ENCODE measurements around the gene MBD6. TPM values are rescaled to one million over a fixed set of nuclear protein-coding genes. Genes with fewer than 3 reads are reported as not detected.

The MBD6 gene
- total and polyA plus RNA-seq, 2 of the 13 experiments (the other 11 are each of a cell fraction or from before 2014, with no cell fraction given) = 4.1 to 5.9 TPM

DNA sequence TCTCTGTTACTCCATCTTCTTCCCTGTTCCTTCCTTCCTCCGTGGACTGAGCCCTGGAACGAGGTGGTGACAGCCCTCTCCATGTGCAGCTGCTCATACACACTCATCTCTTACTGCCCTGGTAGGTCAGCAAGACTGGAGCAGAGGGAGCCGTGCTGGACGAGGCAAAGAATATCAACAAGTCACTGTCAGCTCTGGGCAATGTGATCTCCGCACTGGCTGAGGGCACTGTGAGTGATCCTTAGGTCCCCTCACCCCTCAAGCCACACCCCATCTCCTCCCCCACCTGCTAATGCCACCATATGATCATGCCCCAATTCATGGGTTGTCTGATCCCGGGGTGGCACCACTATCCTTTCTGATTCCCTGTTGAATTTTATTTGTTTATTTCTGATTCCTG, 46.2 kb downstream of the MBD6 start:
- POLR2A ChIA-PET = no interaction called here
- Histone ChIP-seq H3K9ac (ENCODE audit: insufficient read depth, low read depth, low read length) (no peak overlapping the region), H3K4me1 (ENCODE audit: insufficient read depth, low read length) (no peaks in the 10 kb centered on the region), H4K20me1 (ENCODE audit: insufficient read depth, low read length) (no peaks in the 10 kb centered on the region), H2AFZ (ENCODE audit: low read length) (no peak overlapping the region), H3K36me3 (replicated peaks in 1 of 2; ENCODE audit: control insufficient read depth in 1 of 2, insufficient read depth in 2 of 2, low read length in 2 of 2) (no peaks in the 10 kb centered on the region; a peak in 1 of 5 replicates), H3K4me3 (replicated peaks in 1 of 3; ENCODE audit: insufficient read depth in 1 of 3, low read depth in 2 of 3, low read length in 3 of 3) (no peak overlapping the region), H3K27ac (ENCODE audit: extremely low read length, insufficient read depth, low read length) (no peak overlapping the region), H3K4me2 (ENCODE audit: low read depth, low read length) (no peak overlapping the region), H3K27me3 (ENCODE audit: control insufficient read depth in 1 of 2, insufficient read depth in 2 of 2, low read length in 2 of 2) (no peaks in the 10 kb centered on the region), H3K79me2 (ENCODE audit: insufficient read depth, low read length) (no peaks in the 10 kb centered on the region), H3K9me3 (ENCODE audit: low read length) (no peaks in the 10 kb centered on the region)
- 68% methylated on average over 6 of the region's 6 CpGs for WGBS (ENCODE audit: low lambda C conversion rate)
- DNase-seq (ENCODE audit: low spot score) (no peak), ATAC-seq (no peak), FAIRE-seq (no peak)
- CTCF ChIA-PET (ENCODE audit: low intra/inter-chr PET ratio, low total read pairs) = no interaction called here
- no TSS peak for BruUV-seq (replicated peaks)
- intact Hi-C loops (cut with micrococcal nuclease; ENCODE audit: unreplicated experiment) = no loop called here
- in situ Hi-C loops (cut with HindIII; ENCODE audit: extremely low pct_ligation_motif_present, low pct_unique_long_range_greater_than_20kb) = no loop called here
- TF ChIP-seq ZBTB20 (CRISPR knock-in tag; IDR thresholded peaks at IDR 0.05; ENCODE audit: borderline replicate concordance, low read depth) (no peak), EED (CRISPR knock-in tag; IDR thresholded peaks at IDR 0.05) (no peak), ZNF12 (CRISPR knock-in tag; IDR thresholded peaks at IDR 0.05) (no peak), ZNF564 (CRISPR knock-in tag; IDR thresholded peaks at IDR 0.05) (no peak), GPN1 (CRISPR knock-in tag; IDR thresholded peaks at IDR 0.05; ENCODE audit: borderline replicate concordance) (no peak), ZNF451 (CRISPR knock-in tag; IDR thresholded peaks at IDR 0.05) (no peak), ARNT (IDR thresholded peaks at IDR 0.05) (no peak), ZNF850 (CRISPR knock-in tag; conservative IDR thresholded peaks at IDR 0.05) (no peak), ATRX (CRISPR knock-in tag; IDR thresholded peaks at IDR 0.05; ENCODE audit: borderline replicate concordance) (no peak), ZNF446 (CRISPR knock-in tag; IDR thresholded peaks at IDR 0.05) (no peak), ZNF780A (CRISPR knock-in tag; IDR thresholded peaks at IDR 0.05) (no peak), ZNF136 (CRISPR knock-in tag; IDR thresholded peaks at IDR 0.05; ENCODE audit: low read depth) (no peak)
- TF ChIP-seq, protein P1, sequence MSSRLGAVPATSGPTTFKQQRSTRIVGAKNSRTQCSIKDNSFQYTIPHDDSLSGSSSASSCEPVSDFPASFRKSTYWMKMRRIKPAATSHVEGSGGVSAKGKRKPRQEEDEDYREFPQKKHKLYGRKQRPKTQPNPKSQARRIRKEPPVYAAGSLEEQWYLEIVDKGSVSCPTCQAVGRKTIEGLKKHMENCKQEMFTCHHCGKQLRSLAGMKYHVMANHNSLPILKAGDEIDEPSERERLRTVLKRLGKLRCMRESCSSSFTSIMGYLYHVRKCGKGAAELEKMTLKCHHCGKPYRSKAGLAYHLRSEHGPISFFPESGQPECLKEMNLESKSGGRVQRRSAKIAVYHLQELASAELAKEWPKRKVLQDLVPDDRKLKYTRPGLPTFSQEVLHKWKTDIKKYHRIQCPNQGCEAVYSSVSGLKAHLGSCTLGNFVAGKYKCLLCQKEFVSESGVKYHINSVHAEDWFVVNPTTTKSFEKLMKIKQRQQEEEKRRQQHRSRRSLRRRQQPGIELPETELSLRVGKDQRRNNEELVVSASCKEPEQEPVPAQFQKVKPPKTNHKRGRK (CRISPR knock-in tag; IDR thresholded peaks at IDR 0.05) = no peak
- TF ChIP-seq, protein P2, sequence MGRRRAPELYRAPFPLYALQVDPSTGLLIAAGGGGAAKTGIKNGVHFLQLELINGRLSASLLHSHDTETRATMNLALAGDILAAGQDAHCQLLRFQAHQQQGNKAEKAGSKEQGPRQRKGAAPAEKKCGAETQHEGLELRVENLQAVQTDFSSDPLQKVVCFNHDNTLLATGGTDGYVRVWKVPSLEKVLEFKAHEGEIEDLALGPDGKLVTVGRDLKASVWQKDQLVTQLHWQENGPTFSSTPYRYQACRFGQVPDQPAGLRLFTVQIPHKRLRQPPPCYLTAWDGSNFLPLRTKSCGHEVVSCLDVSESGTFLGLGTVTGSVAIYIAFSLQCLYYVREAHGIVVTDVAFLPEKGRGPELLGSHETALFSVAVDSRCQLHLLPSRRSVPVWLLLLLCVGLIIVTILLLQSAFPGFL (CRISPR knock-in tag; IDR thresholded peaks at IDR 0.05) = no peak
- TF ChIP-seq, protein P3, sequence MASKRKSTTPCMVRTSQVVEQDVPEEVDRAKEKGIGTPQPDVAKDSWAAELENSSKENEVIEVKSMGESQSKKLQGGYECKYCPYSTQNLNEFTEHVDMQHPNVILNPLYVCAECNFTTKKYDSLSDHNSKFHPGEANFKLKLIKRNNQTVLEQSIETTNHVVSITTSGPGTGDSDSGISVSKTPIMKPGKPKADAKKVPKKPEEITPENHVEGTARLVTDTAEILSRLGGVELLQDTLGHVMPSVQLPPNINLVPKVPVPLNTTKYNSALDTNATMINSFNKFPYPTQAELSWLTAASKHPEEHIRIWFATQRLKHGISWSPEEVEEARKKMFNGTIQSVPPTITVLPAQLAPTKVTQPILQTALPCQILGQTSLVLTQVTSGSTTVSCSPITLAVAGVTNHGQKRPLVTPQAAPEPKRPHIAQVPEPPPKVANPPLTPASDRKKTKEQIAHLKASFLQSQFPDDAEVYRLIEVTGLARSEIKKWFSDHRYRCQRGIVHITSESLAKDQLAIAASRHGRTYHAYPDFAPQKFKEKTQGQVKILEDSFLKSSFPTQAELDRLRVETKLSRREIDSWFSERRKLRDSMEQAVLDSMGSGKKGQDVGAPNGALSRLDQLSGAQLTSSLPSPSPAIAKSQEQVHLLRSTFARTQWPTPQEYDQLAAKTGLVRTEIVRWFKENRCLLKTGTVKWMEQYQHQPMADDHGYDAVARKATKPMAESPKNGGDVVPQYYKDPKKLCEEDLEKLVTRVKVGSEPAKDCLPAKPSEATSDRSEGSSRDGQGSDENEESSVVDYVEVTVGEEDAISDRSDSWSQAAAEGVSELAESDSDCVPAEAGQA (IDR thresholded peaks at IDR 0.05; ENCODE audit: low read depth) = no peak
- TF ChIP-seq, protein P3 (CRISPR knock-in tag; IDR thresholded peaks at IDR 0.05; ENCODE audit: borderline replicate concordance) = no peak

Data from HepG2 (cell line).